Measurements from ENCODE around the gene CCNI2.

Gene CCNI2

DNA sequence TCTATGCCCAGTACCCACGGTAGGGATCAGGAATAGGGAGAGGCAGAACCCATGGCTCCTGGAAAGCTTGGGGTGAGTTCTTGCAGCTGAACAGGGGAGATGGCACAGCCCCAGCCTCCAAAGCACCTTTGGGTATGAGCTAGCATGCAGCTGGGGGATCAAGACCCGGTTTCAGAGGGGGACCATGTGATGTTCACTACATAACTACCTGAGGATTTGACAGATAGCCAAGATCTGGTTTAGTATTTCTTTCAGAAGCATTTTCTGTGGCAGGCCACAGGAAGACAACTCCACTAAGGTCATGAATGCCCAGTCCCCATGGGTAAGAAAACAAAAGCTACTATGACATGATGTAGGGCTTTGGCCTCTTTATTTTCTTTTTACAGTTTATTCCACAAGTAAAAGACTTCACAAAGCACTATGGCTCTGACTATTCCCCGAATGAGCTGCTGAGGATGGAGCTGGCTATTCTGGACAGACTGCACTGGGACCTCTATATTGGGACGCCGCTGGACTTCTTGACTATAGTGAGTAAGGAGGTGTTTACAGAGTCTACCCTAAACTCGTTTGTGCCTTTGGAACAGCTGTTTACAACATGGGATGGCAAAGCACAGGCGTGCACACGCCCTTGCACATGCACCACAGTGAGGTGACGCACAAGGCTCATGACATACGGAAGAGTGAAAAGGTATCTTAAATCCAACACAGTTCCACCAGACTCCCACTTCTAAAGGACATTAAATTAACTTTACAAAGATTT, 3.4 kb downstream of the CCNI2 start:
- DNase-seq, result no peak

- no peak for DNase-seq
Observed at GRCh38 chr5:132751444-132751843, 4.2 kb downstream of the CCNI2 start.

- no peak for DNase-seq
Observed at GRCh38 chr5:132751971-132752580, 4.8 kb downstream of the CCNI2 start.

DNA sequence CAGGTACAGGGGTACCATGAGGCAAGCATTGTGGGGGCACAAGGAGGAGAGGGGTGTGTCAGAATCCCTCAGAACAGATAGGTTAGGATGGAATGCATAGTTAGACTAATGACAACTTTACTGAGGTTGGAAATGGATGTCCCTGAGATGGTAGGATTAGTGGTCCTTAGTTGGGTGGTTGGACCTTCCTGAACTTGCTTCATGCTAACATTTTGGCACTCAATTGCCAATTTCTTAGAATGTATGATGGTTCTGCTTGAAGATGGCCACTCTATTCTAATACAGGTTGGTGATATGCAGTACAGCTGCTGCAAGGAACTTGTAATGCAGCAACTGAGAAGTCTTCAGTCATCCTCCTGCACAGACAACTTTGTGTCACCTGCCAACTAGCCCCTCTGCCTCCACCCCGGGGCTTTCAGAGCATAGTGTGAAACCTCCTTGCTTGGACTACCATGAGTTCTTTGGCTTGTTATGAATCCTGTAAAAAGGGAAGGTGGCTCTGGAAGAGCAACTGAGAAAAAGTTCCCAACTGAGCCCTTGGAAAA, 5.4 kb downstream of the CCNI2 start:
- no peak for DNase-seq

DNA sequence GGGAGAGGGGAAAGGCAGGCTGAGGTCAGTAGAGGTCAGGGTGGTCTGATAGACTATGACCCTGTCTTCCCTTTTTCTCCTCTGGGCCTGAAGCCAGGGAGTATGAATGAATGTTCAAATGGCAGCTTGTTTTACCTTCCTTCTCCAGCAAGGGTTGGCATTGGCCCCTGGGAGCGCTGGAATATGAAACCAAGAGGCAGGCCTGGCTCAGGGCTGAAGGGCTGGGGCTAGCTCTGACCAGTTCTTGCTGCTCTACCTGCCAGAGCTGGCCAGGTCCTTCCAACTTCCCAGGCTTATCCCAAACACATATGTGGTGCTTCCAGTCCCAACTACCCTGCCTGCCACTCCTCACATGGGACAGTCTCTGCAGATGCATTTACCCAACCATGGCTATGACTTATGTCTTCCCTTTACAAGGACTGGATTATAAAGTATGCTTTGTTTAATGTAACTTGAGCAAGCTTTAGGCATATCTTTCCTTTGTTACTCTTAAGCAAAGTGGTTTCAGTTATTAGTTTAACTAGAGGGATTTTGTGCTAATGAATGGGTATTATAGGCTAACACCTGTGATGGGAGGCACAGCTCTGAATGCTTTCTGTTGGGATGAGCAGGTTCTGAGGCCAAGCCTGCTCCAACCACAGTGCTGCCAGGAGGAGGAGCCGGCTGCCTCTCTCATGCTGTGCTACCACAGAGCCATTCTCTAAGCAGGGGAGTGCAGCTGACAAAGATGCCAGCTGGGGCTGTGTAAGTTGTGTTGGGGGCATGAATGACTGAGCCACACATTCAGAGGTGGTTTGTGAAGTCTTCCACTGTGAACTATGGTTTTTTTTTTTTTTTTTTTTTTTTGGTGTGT, 6.1 kb downstream of the CCNI2 start:
- DNase-seq, result peak; percentile 74

- DNase-seq, result no peak
Observed at GRCh38 chr5:132754111-132754510, 6.9 kb downstream of the CCNI2 start.

DNA sequence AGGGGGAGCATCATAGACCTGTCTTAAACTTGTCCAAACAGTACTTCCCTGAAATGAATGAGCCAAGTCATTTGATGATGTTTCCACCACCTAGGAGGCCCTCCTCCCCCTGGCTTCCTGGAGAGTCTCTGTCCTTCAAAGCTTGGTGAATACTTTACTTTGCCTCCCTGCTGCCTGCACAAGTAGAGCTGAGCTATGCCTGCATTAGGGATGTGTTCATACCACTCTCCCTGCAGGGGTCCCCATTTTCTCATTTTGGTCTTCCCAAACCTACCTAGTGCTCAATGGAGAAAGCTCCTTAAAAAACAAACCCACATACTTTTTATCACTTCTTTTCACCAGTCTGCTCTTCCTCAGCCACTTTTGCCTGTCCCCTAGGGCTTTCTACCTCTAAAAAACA, 7.7 kb downstream of the CCNI2 start:
- DNase-seq, result peak; percentile 62

- DNase-seq, result peak; percentile 57
Observed at GRCh38 chr5:132756542-132756941, 9.3 kb downstream of the CCNI2 start.

GRCh38 chr5:132758451-132758850, 11.2 kb downstream of the CCNI2 start:
- DNase-seq, result no peak

DNA sequence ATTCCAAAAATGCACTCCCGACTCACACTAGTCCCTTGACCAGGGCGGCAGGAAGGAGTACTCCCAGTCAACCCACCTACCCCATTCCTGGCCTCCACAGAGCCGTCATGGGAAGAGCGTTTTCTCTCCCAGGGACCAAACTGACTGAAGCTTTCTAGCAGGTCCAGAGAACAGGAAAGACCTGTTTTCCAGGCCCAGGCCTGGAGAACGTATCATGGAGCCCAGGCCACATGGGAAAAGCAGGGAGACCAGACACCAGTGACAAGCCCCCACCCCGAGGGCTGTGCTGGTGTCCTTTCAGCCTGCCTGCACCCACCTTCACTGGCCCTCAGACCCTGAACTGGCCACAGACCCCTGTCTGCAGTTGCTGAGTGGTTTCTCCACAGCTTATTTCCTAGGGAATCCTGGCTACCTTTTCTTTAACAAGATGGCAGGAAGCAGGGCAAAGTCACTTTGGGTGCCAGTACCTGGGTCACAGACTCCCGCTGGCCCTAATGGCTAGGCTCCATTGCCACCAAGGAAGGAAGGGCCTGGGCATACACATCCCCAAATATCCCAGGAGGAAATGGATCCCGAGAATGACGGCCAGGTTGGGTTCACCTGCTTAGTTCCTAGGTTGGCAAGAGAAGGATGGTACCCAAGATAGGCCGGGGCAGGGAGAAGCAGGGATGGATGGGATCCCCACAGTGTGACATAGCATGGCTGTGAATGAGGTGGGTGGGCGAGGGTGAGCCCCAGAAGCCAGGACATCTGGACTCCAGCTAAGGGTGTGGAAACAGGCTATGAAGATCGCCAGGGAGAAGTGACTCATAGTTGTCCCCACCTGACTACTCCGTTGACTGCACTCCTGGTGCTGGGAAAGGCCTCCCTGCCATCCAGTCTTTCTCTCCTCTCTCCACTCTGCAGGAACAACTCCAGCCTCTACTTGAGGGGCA, 12.2 kb downstream of the CCNI2 start:
- peak; percentile 93 for DNase-seq

GRCh38 chr5:132760049-132760420, 12.8 kb downstream of the CCNI2 start:
- DNase-seq, result no peak

- DNase-seq, result peak; percentile 40
Observed at GRCh38 chr5:132760601-132761317, 13.5 kb downstream of the CCNI2 start.

DNA sequence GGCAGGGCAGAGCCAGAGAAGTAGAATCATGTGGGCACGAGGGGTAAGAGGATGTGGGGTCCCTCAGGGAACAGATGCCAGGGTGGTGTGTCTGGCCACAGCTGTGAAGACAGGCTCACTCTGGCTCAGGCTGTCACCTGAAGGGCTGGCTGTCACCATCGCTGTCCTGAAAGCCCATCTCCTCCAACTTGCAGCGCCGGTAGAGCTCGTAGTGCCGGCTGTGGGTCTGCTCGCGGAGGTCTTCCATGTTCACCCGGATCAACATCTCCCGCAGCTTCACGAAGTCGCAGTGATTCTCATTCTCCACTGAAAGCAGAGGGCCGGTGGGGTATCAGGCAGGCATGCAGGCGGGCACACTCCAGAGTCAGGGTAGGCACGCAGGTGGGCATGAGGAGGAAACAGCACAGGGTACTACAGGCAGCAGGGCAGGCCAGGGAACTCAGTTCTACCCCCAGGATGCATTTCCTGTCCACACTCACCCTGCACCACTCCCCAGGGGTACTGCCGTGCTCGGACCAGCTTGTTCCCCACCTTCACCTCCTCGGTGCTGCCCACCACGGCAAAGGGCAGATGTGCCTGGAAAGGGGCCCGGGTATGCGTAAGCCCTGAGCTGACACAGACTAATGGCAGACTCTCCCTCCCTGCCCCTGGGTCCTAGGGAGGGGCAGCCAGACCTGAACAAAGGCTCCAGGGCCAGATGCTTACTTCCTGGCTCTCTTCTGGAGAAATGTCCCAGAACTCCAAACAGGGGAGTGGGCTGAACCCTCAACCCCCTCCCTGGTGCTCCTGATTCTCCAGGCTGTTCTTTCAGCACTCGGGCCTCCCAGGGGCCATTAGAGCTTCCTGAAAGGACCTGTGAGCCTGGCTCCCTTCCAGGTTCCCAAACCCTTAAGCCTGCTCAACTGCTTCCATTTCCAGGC, 14.4 kb downstream of the CCNI2 start:
- peak; percentile 42 for DNase-seq

GRCh38 chr5:132762246-132763000, 15.2 kb downstream of the CCNI2 start:
- DNase-seq, result peak; percentile 40

DNA sequence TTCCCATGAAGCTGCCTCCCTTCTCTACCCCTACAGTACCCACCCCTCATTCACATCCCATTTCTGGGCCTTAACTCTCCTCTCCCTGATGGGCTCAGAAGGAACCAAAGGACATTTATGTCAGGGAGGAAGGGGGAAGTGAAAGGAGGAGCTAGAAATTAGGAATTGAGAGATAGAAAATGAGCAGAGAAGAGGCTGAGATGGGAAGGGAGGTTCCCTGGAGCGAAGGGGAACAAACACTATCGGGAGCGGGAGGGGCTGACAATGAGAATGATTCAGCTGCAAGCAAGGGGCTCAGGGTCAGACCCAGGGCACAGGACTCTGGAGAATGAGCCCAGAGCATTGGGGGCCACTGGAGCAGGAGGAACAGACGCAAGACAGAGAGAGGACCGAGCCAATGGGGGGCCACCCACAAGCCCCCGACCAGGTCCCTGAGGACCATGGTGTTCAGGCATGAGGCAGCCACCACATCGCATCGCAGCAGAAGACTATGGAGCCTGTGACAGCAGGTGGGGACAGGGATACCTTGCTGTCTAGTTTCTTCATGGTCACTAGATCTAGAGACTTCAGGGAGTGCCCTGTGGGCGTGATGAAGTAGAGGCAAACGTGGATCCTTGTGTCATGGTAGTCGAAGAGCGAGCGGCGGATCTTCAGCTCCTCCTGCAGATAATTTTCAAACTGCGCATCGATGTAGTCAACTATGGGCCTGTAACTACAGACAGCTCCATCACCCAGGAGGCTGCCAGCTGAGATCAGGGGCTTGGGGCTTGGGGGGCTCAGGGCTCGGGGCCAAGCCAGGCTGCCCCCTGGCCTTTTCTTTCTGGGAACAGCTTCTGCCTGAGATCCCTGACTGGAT, 16.2 kb downstream of the CCNI2 start:
- peak; percentile 41 for DNase-seq

DNA sequence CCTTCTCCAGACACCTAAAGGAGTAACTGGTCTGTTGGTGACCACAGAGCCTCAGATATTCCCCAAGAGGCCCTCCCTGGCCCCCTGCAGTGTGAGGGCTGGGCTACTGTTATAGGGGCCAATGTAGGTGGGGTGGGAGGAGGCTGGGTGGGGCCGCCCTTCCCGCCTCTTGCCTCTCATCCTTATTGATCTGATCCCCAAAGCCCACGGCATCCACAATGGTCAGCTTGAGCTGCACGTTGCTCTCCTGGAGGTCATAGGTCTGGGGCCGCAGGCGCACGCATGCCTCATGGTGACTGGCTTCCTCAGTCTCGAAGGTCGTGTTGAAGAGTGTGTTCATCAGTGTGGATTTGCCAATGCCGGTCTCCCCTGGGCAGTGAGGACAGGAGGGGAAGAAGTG, 16.8 kb downstream of the CCNI2 start:
- peak; percentile 28 for DNase-seq

DNA sequence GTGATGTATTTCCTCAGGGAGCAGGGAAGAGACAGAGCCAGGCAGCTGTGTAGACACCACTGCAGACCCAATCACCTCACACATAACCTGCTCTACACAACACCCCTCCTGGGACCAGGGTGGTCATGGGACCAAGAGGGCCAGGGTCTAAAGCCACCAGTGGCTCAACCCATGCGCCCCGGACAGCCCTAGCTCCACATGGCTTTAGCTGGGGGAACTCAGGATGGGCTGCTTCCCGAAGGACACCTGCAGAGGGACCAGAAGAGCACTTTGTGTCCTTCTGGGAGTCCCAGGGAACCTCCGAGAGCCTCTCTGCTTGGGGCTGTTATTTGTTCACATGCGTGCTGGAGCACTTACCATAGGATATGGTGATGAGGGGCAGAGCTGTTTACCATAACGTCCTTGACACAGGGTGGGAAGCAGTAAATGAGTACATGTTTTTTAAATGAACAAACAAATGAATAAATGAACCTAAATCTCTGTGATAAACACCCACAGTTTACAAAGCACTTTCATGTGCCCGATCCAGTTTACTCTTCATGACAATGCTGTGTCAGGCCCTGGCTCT, 17.5 kb downstream of the CCNI2 start:
- DNase-seq, result peak; percentile 50

- DNase-seq, result peak; percentile 48
Observed at GRCh38 chr5:132765311-132766019, 18.2 kb downstream of the CCNI2 start.

Measured in islet precursor cell (in vitro differentiated cells).